HG02642 (cell line): ENCODE measurements around the gene NAV2.

Source experiments
- ATAC-seq: cut with Tn5 transposase; IDR thresholded peaks from one replicate; pipeline ENCODE4 v1.9.1; 2021; ENCODE audit warnings: mild to moderate bottlenecking; ENCODE audit not compliant: unreplicated experiment, poor library complexity

The NAV2 gene

GRCh38 chr11:19772480-19772879, 59.8 kb downstream of the NAV2 start:
- ATAC-seq, result no peak

- ATAC-seq, result no peak
These were observed 61.7 kb downstream of the NAV2 start for GRCh38 chr11:19774329-19774728.

- no peak for ATAC-seq
These were observed 62.4 kb downstream of the NAV2 start for GRCh38 chr11:19774817-19775580.

- no peak for ATAC-seq
These were observed 63.0 kb downstream of the NAV2 start for GRCh38 chr11:19775622-19776021.

GRCh38 chr11:19777039-19777376, 64.4 kb downstream of the NAV2 start:
- peak; percentile 17 for ATAC-seq

GRCh38 chr11:19777377-19778102, 64.9 kb downstream of the NAV2 start:
- peak; percentile 83 for ATAC-seq

GRCh38 chr11:19779740-19780139, 67.1 kb downstream of the NAV2 start:
- ATAC-seq, result no peak

- no peak for ATAC-seq
These were observed 68.7 kb downstream of the NAV2 start for GRCh38 chr11:19781351-19781750.

GRCh38 chr11:19785265-19785664, 72.6 kb downstream of the NAV2 start:
- ATAC-seq, result no peak

- ATAC-seq, result no peak
These were observed 74.0 kb downstream of the NAV2 start for GRCh38 chr11:19786644-19787043.

GRCh38 chr11:19788435-19788834, 75.8 kb downstream of the NAV2 start:
- ATAC-seq, result no peak

- no peak for ATAC-seq
These were observed 76.6 kb downstream of the NAV2 start for GRCh38 chr11:19789245-19789644.

GRCh38 chr11:19789835-19790710, 77.4 kb downstream of the NAV2 start:
- ATAC-seq, result no peak

GRCh38 chr11:19790831-19791552, 78.4 kb downstream of the NAV2 start:
- no peak for ATAC-seq

- no peak for ATAC-seq
These were observed 79.9 kb downstream of the NAV2 start for GRCh38 chr11:19792510-19792909.

- ATAC-seq, result no peak
These were observed 80.7 kb downstream of the NAV2 start for GRCh38 chr11:19793326-19793725.

- ATAC-seq, result no peak
These were observed 81.5 kb downstream of the NAV2 start for GRCh38 chr11:19794161-19794560.

GRCh38 chr11:19795082-19795481, 82.4 kb downstream of the NAV2 start:
- ATAC-seq, result no peak

- ATAC-seq, result no peak
These were observed 87.5 kb downstream of the NAV2 start for GRCh38 chr11:19800162-19800561.
